GM19468 (cell line): ENCODE data around the gene REG3G.
A peak's percentile ranks its signal among the peaks of the same experiment; 100 is the strongest.

ENCODE experiments used
- ATAC-seq: cut with Tn5 transposase; IDR thresholded peaks from one replicate; pipeline ENCODE4 v1.9.1; 2021; ENCODE audit warnings: mild to moderate bottlenecking, moderate library complexity, moderate number of reproducible peaks; ENCODE audit not compliant: unreplicated experiment; ENCODE audit errors: extremely low read depth

Gene REG3G

GRCh38 chr2:79025421-79025820 lies at the start of gene REG3G:
REG3G (plus strand) TSS chr2:79025702; CDS start chr2:79026094, 392 bp downstream.
- no peak for ATAC-seq

DNA sequence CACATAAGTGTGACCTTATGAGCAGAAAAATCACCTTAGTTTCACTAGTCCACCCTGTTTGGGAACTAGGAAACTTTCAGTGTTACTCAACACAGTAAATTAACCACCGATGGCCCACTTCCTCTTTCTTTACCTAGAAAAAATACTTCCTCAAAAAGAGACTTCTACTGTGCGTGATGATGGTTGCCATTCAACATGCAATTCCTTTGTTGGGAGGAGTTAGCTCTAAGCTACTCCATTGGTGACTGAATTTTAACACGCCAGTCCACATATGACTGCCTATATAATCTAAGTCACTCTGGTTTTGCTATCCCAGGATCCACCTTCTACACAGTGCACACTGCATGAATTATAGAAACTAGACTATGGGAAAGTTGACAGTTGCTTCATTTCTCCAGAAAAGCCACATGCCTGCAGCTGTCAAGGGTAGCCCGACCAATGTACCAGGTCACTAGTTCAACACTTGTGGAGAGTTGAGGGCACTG lies 47.8 kb upstream of the REG3G start:
- peak; percentile 88 for ATAC-seq

DNA sequence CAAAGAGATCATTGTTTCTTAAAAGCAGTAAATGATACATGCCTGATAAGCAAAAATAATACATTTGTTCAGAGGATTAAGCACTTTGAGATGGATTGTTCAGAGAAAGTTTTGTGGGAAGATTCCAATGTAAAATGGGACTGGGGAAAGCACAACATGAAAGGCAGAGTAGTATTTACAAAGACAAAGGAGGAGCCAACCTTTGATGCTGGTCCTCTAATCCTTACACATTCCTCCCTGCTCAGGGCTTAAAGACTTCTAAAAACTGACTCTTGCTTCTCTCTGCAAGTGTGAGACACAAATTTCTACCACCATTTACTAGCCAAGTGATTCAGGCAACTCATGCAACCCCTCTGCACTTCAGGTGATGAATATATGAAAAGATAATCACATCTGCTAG lies 47.2 kb upstream of the REG3G start:
- ATAC-seq = no peak

- no peak for ATAC-seq
Measured at GRCh38 chr2:78979380-78980151, 45.9 kb upstream of the REG3G start.

DNA sequence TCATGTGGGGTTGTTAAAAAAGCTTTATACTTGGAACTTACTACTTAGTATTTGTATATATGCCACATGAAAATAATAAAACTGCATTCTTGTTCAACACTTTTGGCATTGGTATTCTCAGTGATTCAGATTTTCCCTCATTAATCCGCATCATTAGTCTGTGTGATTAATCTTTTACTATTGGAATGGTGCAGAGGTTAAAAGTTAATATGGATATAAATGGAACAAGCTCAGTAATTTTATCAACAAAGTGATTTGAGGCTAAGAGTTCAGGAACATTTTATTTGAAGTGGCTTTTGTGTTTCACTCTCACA lies 45.4 kb upstream of the REG3G start:
- ATAC-seq = no peak

- ATAC-seq = no peak
Measured at GRCh38 chr2:78980871-78981270, 44.6 kb upstream of the REG3G start.

- no peak for ATAC-seq
Measured at GRCh38 chr2:78982638-78983330, 42.7 kb upstream of the REG3G start.

GRCh38 chr2:78984386-78984785 lies 41.1 kb upstream of the REG3G start:
- ATAC-seq = no peak

- no peak for ATAC-seq
Measured at GRCh38 chr2:78985558-78985957, 39.9 kb upstream of the REG3G start.

- no peak for ATAC-seq
Measured at GRCh38 chr2:78989051-78989450, 36.5 kb upstream of the REG3G start.

- ATAC-seq = no peak
Measured at GRCh38 chr2:78992451-78992806, 33.1 kb upstream of the REG3G start.

DNA sequence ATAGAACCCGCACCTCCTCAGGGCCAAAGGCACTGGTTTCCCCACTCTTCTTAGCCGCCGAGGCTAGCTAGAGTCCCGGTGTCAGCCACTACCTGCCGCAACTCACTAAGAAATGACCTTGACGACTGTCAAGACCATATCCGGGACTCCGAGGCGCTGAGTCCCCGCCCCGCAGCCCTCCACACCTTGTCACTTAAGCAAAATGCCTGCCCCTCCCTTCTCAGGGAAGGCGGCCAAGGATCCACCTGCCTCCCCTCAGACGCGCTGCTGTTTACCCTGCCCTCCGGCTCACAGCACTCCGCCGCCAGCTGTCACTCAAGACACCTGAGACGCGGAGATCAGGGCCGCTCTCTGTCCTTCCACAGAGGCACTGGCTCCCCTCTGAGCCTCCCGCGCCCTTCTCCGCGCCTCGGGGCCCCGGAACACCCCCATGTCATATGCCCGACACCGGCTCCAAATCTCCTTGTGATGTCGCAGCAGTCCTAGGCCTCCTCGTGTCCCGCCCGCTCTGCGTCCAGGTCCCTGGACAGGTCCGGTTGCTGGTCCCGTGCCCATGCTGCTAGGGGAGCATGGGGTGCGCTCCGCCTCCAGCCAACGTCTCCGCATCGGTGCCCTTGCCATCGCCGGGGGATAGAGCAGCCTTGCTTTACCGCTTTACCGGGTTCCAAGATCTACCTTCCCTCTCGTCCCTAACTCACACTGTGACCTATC lies 32.5 kb upstream of the REG3G start:
- no peak for ATAC-seq

DNA sequence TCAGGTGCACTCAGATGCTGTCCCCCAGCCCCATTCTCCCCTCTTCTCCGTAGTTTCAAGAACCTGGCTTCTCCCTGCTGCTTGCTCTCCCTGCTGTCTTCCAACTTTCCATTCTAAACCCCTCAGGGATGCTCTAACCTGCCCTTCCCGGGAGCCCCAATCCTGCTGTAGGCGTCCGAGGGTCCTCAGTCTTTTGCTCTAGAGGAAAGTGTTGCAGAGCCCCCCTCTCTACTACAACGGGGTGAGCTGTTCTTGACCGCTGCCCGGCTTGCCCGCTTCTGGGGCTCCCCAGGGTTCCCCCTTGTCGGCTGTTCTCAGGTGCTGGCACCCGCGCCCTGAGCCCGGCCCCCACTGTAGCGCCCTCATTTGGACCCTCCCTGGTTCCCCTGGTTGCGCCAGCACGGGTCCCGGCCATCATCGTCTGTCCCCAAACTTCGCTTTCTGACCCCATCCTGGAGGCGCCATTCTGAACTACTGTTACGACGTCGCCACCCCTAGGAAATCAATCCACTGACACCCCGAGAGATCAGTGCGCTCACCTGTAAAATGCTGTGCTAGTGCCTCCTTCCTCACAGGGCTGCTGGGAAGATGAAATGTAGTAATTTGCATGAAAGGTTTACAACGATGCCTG lies 31.9 kb upstream of the REG3G start:
- ATAC-seq = no peak

DNA sequence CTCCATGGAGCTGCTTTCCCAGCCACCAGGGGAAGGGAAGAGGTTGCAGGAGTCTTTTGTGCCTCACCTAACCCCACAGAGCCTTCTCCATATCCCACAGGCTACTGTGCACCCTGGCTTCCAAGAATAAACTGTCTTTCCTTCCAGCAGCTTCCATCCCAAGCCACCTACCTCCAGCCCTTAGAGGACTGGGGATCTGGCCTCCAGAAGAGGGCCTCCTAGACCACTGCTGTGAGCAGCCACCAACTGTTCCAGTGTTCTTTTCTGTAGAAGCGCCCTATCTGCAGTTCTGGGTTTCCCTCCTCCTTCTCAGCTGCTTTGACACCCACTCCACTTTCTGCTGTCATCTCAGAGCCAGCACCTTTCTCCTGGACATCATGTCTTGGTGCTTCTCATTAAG lies 30.7 kb upstream of the REG3G start:
- ATAC-seq = no peak

DNA sequence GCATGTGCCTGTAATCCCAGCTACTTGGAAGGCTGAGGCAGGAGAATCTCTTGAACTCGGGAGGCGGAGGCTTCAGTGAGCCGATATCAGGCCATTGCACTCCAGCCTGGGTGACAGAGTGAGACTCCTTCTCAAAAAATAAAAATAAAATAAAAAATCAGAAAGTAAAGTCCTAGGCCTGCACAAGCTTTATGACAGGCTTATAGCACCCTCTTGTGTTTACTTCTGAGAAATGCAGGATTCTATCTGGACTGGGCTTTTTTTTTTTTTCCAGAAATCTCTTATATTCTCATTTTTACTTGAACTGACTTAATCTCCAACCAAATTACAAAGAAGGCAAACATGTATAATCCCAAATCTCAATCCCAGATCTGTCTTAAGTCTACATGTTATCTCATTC lies 26.1 kb upstream of the REG3G start:
- ATAC-seq = no peak

DNA sequence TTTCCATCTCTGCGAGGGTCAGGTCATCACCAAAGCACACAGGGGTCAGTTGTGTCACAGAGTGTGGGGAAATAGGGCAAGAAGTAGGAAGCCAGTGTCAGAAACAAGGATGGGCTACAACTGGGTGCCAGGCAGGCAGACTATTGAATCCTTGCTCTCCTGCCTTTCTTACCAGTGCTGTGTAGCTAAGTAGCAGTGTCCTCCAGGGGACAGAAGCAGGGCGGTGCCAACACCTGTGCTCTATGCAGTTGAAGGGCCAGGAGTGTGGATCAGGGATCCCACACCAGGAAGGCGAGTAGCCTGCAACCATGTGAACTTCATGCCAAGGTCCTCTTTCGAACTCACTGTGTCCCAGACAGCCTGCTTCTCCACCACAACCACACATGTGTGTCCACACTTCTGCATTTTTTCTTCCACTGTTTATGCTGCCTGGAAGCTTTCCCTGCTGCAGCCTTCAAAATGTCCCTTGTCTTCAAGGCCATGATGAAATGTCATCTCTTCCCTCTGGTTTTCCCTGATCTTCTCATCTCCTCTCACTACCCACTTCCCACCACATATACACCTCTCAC lies 25.4 kb upstream of the REG3G start:
- ATAC-seq = no peak

DNA sequence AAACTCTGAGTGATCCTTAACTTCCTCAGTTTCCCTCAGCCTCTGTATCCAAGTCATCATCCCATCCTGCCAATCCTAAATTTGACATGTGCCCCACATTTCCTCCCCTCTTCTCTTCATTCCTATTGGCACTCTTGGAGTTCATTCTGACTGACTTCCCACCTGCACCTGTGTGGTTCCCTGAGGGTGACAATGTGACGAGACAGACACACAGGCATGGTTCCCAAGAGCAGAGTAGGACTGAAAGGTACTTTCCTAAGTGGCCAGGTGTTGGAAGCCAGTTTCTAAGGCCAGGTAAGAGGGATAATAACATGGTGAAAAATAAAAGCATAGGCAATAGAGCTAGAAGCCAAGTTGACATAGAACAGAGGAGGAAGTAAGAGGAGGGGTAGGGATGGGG lies 24.2 kb upstream of the REG3G start:
- ATAC-seq = no peak

GRCh38 chr2:79004680-79005079 lies 20.8 kb upstream of the REG3G start:
- ATAC-seq = no peak

DNA sequence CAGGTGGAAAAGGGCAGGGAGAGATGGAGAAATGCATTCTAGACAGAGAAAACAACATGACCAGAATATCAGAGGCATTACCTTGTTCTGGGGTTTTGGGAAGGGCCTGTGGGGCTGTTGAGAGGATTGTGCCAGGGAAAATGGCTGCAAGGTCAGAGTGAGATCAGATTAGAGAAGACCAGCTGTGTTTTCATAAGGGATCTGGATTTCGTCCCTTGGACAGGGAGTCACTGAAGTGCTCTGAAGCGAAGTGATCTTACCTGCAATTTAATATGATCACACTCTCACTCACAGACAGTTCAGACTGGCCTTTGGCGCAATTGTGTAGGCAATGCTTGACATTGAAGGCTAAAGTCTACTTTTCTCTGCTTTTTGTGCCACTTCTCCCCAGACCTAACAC lies 20.3 kb upstream of the REG3G start:
- ATAC-seq = no peak

DNA sequence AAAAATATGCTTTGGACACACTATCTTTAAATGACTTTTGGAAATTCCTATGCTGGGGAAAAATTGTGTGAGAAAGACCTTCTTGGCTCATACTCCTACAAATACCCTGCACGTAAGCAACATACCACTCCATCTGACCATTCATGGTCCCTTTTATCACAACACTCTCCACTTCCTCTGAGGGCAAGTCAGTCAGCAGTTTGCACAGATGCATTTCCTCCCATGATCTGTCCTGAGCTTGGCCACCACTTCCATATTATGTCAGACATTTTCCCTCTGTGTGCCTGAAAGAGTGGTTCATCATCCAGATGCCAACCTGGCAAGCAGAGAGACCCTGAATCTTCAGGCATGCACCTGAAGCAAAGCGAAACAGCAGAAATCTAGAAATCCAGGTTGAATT lies 16.1 kb upstream of the REG3G start:
- no peak for ATAC-seq

DNA sequence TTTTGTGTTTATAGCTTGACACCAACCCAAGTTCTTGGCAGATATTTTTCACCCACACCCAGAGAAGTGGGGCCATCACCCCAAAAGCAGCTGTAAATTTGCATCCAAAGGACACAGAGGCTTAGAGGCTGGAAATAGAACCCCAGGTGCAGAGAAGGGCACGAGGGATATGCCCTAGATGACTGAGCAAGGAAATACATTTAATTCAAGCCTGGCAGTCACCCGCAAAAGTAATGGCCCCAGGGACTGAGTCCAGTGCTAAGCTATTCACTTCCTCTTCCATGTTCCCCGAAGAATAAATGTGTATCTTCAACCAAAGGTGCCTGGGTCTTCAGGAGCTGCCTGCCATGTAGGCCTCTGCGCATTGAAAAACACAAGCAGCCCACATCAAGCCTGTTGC lies 14.0 kb upstream of the REG3G start:
- ATAC-seq = no peak
